Keratinocyte (primary cell): ENCODE results near the gene CFL1. TPM values are rescaled to one million over a fixed set of nuclear protein-coding genes. Genes with fewer than 3 reads are reported as not detected.

ENCODE experiments used
- DNase-seq: peaks from one replicate; pipeline ENCODE4 v3.0.0-alpha.2; 2011; ENCODE audit warnings: low read depth, missing footprints, low spot score
- FAIRE-seq: peaks from 2 replicates; lab custom pipeline; 2011; peaks lifted over from hg19 to GRCh38; lab: Jason Lieb, UNC
- H2AFZ ChIP-seq: 2 replicates; pipeline ENCODE4 v1.6.0; 2012; ENCODE audit warnings: low read length, control low read depth, inconsistent platforms; ENCODE audit not compliant: control insufficient read depth
- H3K27ac ChIP-seq: 2 replicates; pipeline ENCODE4 v1.5.1; 2011; ENCODE audit warnings: low read length; ENCODE audit not compliant: control insufficient read depth, insufficient read depth
- H3K27me3 ChIP-seq: 3 replicates; pipeline ENCODE4 v1.6.0; 2011; ENCODE audit warnings: low read length; ENCODE audit not compliant: control insufficient read depth, insufficient read depth; ENCODE audit errors: extremely low read depth
- H3K36me3 ChIP-seq, 2 experiments: 2 replicates in 1 of 2; 3 replicates in 1 of 2; pipeline ENCODE4 v1.5.1; 2011; ENCODE audit warnings: low read length in 2 of 2, mild to moderate bottlenecking in 1 of 2; ENCODE audit not compliant: control insufficient read depth in 2 of 2, insufficient read depth in 2 of 2; ENCODE audit errors: extremely low read depth in 1 of 2
- H3K4me1 ChIP-seq: 3 replicates; pipeline ENCODE4 v1.5.1; 2011; ENCODE audit warnings: low read length; ENCODE audit not compliant: control insufficient read depth, insufficient read depth; ENCODE audit errors: extremely low read depth
- H3K4me2 ChIP-seq: 3 replicates; pipeline ENCODE4 v1.6.0; 2011; ENCODE audit warnings: low read depth, low read length; ENCODE audit not compliant: control insufficient read depth, insufficient read depth; ENCODE audit errors: extremely low read depth
- H3K4me3 ChIP-seq, 3 experiments: fragments of 200-600 bp in 1 of 3; sonication (generic) in 1 of 3; 2 replicates in 2 of 3; 3 replicates in 1 of 3; pipeline ENCODE4 v1.5.1; 2011 to 2016; ENCODE audit warnings: low read length in 3 of 3, mild to moderate bottlenecking in 3 of 3, control low read depth in 2 of 3, inconsistent platforms in 1 of 3, low read depth in 1 of 3, mixed read lengths in 1 of 3, mixed run types in 1 of 3, moderate library complexity in 1 of 3; ENCODE audit not compliant: control insufficient read depth in 2 of 3, insufficient read depth in 2 of 3; ENCODE audit errors: extremely low read depth in 1 of 3
- H3K79me2 ChIP-seq: 2 replicates; pipeline ENCODE4 v1.6.0; 2012; ENCODE audit warnings: low read length; ENCODE audit not compliant: control insufficient read depth, insufficient read depth
- H3K9ac ChIP-seq: 3 replicates; pipeline ENCODE4 v1.6.0; 2011; ENCODE audit warnings: low read length; ENCODE audit not compliant: control insufficient read depth, insufficient read depth; ENCODE audit errors: extremely low read depth
- H3K9me1 ChIP-seq: 3 replicates; pipeline ENCODE4 v1.6.0; 2011; ENCODE audit warnings: low read length; ENCODE audit not compliant: control insufficient read depth, insufficient read depth; ENCODE audit errors: extremely low read depth
- H3K9me3 ChIP-seq: 2 replicates; pipeline ENCODE4 v1.5.1; 2012; ENCODE audit warnings: low read depth, low read length; ENCODE audit not compliant: control insufficient read depth
- H4K20me1 ChIP-seq: 3 replicates; pipeline ENCODE4 v1.6.0; 2011; ENCODE audit warnings: low read length; ENCODE audit not compliant: control insufficient read depth, insufficient read depth; ENCODE audit errors: extremely low read depth
- CTCF ChIP-seq, 3 experiments: IDR thresholded peaks in 1 of 3; conservative IDR thresholded peaks in 1 of 3; optimal IDR thresholded peaks in 1 of 3; 2 replicates in 2 of 3; 3 replicates in 1 of 3; pipeline versions ENCODE3 to v1.5.1; 2011; ENCODE audit warnings: low read length in 3 of 3, mild to moderate bottlenecking in 3 of 3, moderate library complexity in 2 of 3, control low read depth in 1 of 3, inconsistent platforms in 1 of 3; ENCODE audit not compliant: insufficient read depth in 2 of 3; ENCODE audit errors: extremely low read depth in 1 of 3
- EZH2 ChIP-seq: IDR thresholded peaks from one replicate; pipeline ENCODE4 v1.6.1; 2012; ENCODE audit warnings: inconsistent platforms, mild to moderate bottlenecking, low read length, moderate library complexity
- dilution Hi-C: fragments of 300-500 bp; cut with MboI; formaldehyde crosslinking; loops from one replicate; pipeline ENCODE4 v1.7.0; 2020; ENCODE audit warnings: low sequenced_read_pairs; ENCODE audit not compliant: extremely low pct_ligation_motif_present
- polyA plus RNA-seq, 5 experiments: library from polyadenylated mRNA; depleted of rRNA in 3 of 5; stranded (reverse) in 3 of 5; stranded (forward) in 1 of 5; unstranded in 1 of 5; fragments of >200 nt; gene quantifications; 1 replicate in 1 of 5; 2 replicates in 3 of 5; 3 replicates in 1 of 5; pipeline versions ENCODE4 v1.2.1 to v1.2.3, GENCODE V29; 2011 to 2012; ENCODE audit warnings: missing spikeins in 2 of 5, low read depth in 1 of 5, low replicate concordance in 1 of 5

Gene CFL1
- polyA plus RNA-seq, 1 donor (not counting 4 experiments of a cell fraction or from before 2014, with no cell fraction given), result 1,236 TPM

- Histone ChIP-seq H3K27me3 (no peaks in the 10 kb centered on the region), H3K4me1 (peaks cover 14% of the 10 kb centered on the region), H3K9ac (no peak overlapping the region), H3K4me2 (no peak overlapping the region), H3K27ac (no peak overlapping the region), H4K20me1 (peaks cover 46% of the 10 kb centered on the region), H3K9me3 (no peaks in the 10 kb centered on the region), H3K4me3 (no peak overlapping the region), H3K79me2 (peaks cover 34% of the 10 kb centered on the region), H3K36me3 (peaks cover 35 to 46% of the 10 kb centered on the region in 2 experiments), H3K9me1 (peaks cover 7% of the 10 kb centered on the region), H2AFZ (no peak overlapping the region)
- dilution Hi-C loops, result no loop called here
- TF ChIP-seq EZH2 (no peak), CTCF (optimal IDR thresholded peaks at IDR 0.05 in 1 of 3, IDR thresholded peaks at IDR 0.05 in 1 of 3, conservative IDR thresholded peaks at IDR 0.05 in 1 of 3; ENCODE audit: extremely low read depth in 1 of 3, insufficient read depth in 2 of 3, low read length in 3 of 3) (no peak)
- FAIRE-seq (no peak), DNase-seq (no peak)
Observed at GRCh38 chr11:65851811-65852507, 6.0 kb downstream of the CFL1 start.

DNA sequence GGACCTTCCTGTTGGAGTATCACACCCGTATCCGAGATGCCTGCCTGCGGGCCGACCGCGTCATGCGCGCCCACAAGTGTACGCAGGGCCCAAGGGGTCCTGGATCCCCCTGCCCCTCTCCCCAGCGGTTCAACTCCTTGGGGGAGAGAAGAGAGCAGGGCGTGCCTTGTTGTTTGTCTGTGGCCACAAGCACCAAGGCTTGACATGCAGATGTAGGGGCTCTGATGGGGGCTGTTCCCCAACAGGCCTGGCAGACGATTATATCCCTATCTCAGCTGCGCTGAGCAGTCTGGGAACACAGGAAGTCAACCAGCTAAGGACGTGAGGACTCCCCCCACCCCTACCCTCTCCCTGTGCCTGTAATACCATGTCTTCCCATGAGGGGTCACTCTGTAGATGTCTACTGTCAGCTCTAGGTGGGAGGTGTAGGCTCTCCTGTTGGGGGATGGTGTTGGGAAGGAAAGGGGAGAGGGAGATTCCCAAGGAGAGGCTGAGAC is 6.8 kb downstream of the CFL1 start:
- Histone ChIP-seq H3K27ac (no peak overlapping the region), H3K9me3 (no peaks in the 10 kb centered on the region), H3K4me3 (no peak overlapping the region), H3K4me2 (no peak overlapping the region), H3K79me2 (peaks cover 25% of the 10 kb centered on the region), H3K36me3 (peaks cover 30 to 38% of the 10 kb centered on the region in 2 experiments), H4K20me1 (peaks cover 38% of the 10 kb centered on the region), H3K4me1 (peaks cover 9% of the 10 kb centered on the region), H3K27me3 (no peaks in the 10 kb centered on the region), H3K9me1 (peaks cover 2% of the 10 kb centered on the region), H2AFZ (no peak overlapping the region), H3K9ac (no peak overlapping the region)
- no peak for TF ChIP-seq EZH2
- TF ChIP-seq CTCF (optimal IDR thresholded peaks at IDR 0.05 in 1 of 3, IDR thresholded peaks at IDR 0.05 in 1 of 3, conservative IDR thresholded peaks at IDR 0.05 in 1 of 3; ENCODE audit: extremely low read depth in 1 of 3, insufficient read depth in 2 of 3, low read length in 3 of 3), result peak; percentile 47 to 79 (median 69)
- DNase-seq (no peak), FAIRE-seq (no peak)
- dilution Hi-C loops, result no loop called here
